Activated naive CD4-positive, alpha-beta T cell treated with anti-CD3 and anti-CD28 coated beads, Interleukin-2, amount 50 U/mL, for 72 hours (primary cell): ENCODE measurements around the gene MCTP1. TPM values are rescaled to one million over a fixed set of nuclear protein-coding genes. Genes with fewer than 3 reads are reported as not detected.
A peak's percentile ranks its signal among the peaks of the same experiment; 100 is the strongest.

Experiments used
- ATAC-seq, 2 donors: fragments of 150-1000 bp; cut with Tn5 transposase; 2 replicates each; pipeline ENCODE4 v1.10.0; 2021; ENCODE audit warnings: mild to moderate bottlenecking in 2 of 2, moderate library complexity in 2 of 2
- DNase-seq, 2 donors: peaks; one replicate each; pipeline ENCODE4 v3.0.0; 2021 to 2022; ENCODE audit warnings: low spot score in 2 of 2
- H3K27ac Mint-ChIP-seq, 2 donors: one replicate each; pipeline ENCODE4 v1.8.0; 2022; ENCODE audit warnings: mild to moderate bottlenecking in 2 of 2, mixed read lengths in 2 of 2
- H3K36me3 Mint-ChIP-seq, 2 donors: one replicate each; pipeline ENCODE4 v1.8.0; 2022; ENCODE audit warnings: mixed read lengths in 2 of 2
- H3K9me3 Mint-ChIP-seq, 2 donors: one replicate each; pipeline ENCODE4 v1.8.0; 2022; ENCODE audit warnings: mixed read lengths in 2 of 2
- total RNA-seq, 2 donors: library from RNA; stranded (reverse); gene quantifications; one replicate each; pipeline ENCODE4 v1.2.3, GENCODE V29; 2022

The MCTP1 gene
- total RNA-seq, 2 donors from 2014 or later = 0.87 to 0.93 TPM

- H3K36me3 Mint-ChIP-seq = no peaks in the 10 kb centered on the region
- no peaks in the 10 kb centered on the region for H3K9me3 Mint-ChIP-seq
- no peak for ATAC-seq
- no peak overlapping the region for H3K27ac Mint-ChIP-seq
- DNase-seq = no peak
Observed at GRCh38 chr5:95262933-95263660, 21.8 kb downstream of the MCTP1 start.

DNA sequence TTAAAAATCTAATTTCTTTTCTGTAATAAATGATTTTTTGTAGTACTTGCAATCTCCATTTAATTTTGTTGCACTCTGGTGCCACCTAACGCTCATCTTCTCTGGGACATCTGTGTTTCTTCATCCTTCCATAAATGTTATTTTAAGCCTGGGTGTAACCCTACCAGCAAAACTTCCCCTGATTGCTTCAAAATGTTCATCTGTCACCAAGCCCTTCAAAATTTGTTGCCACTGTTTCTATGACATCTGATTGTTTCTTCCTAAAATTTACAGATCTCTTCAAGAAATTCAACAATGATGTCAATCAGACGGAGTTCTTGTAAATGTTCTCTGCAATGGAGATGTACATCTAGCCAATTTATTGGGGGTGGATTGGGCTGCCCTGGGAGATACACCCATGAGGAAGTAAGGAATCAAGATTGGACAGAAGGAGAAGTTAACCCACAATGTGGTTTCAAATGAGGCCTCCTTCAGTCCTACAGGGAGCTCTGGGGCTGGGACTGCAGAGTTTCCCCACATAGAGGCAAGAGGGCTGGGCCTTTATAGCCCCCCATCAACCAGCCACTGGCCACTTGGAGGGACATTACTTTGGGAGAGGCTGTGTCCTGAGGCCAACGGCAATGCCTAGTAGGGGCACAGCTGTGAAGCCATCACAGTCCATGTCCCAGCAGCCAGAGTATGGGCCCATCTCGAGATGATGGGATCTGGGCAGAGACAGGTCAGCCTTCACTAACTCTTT, 23.3 kb downstream of the MCTP1 start:
- ATAC-seq (no peak), DNase-seq (no peak)
- Mint-ChIP-seq H3K36me3 (no peaks in the 10 kb centered on the region), H3K9me3 (no peaks in the 10 kb centered on the region), H3K27ac (no peak overlapping the region)

DNA sequence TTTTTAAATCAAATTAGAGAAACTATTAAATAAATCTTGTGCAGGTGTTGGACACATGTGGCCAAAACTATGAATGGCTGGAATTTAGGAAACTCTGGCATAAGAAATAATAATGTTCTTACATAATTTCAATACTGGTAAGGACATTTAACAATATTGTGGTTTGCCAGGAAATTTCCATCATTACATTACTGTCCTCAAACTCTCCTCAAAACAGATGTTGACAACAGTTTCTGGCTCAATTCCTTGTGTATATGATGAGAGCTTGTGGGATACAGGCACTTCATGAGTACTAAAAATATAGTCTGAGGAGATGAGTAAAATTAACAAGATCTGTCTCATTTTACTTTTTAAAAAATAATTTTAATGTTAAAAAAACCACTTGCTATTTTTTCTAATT, 27.9 kb downstream of the MCTP1 start:
- no peaks in the 10 kb centered on the region for H3K36me3 Mint-ChIP-seq
- DNase-seq (no peak), ATAC-seq (no peak)
- no peak overlapping the region for H3K27ac Mint-ChIP-seq
- H3K9me3 Mint-ChIP-seq = no peaks in the 10 kb centered on the region

DNA sequence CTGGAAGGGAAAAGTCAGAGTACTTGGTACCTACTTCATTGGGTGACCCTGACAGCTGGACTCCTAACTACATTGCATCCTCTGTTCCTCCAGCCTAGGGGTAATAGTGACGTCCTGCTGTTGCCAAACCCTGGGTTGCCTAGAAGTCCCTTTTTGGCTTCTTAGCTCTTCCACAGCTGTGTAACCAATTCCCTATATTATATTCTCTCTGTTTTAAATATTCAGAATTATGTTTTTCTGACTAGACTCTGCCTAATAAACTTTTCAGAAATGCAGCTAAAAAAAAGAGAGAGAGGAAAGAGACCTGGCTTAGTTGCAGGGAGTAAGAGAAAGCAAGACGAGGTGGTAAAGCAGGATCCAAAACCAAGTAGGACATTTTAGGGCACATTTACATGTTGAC, 28.4 kb downstream of the MCTP1 start:
- ATAC-seq = no peak
- H3K27ac Mint-ChIP-seq = no peak overlapping the region

GRCh38 chr5:95252801-95253200, 32.1 kb downstream of the MCTP1 start:
- ATAC-seq (no peak), DNase-seq (no peak)
- Mint-ChIP-seq H3K27ac (no peak overlapping the region), H3K9me3 (no peaks in the 10 kb centered on the region), H3K36me3 (no peaks in the 10 kb centered on the region)

More for the DNA sequence above, 28.4 kb downstream of the MCTP1 start:
- Mint-ChIP-seq H3K9me3 (no peaks in the 10 kb centered on the region), H3K36me3 (no peaks in the 10 kb centered on the region)
- DNase-seq = no peak

GRCh38 chr5:95251185-95251584, 33.7 kb downstream of the MCTP1 start:
- Mint-ChIP-seq H3K36me3 (no peaks in the 10 kb centered on the region), H3K27ac (no peak overlapping the region), H3K9me3 (no peaks in the 10 kb centered on the region)
- no peak for DNase-seq
- peak in 1 of 2 donors; percentile 69 for ATAC-seq

DNA sequence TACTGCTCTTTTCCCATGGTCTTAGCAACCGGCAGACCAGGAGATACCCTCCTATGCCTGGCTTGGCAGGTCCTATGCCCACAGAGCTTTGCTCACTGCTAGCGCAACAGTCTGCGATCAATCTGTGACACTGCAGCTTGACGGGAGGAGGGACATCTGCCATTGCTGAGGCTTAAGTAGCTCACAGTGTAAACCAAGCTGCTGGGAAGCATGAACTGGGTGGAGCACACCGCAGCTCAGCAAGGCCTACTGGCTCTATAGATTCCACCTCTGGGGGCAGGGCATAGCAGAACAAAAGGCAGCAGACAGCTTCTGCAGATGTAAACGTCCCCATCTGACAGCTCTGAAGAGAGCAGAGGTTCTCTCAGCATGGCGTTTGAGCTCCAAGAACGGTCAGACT, 40.4 kb downstream of the MCTP1 start:
- Mint-ChIP-seq H3K9me3 (peaks cover 5 to 10% of the 10 kb centered on the region in 2 donors), H3K27ac (no peak overlapping the region), H3K36me3 (no peaks in the 10 kb centered on the region)
- ATAC-seq = no peak
- no peak for DNase-seq

GRCh38 chr5:95241635-95242034, 43.3 kb downstream of the MCTP1 start:
- ATAC-seq (peak in 1 of 2 donors; percentile 84), DNase-seq (no peak)
- no peak overlapping the region for H3K27ac Mint-ChIP-seq
- H3K36me3 Mint-ChIP-seq = no peaks in the 10 kb centered on the region
- H3K9me3 Mint-ChIP-seq = peaks cover 5 to 10% of the 10 kb centered on the region in 2 donors

GRCh38 chr5:95241161-95241560, 43.7 kb downstream of the MCTP1 start:
- H3K27ac Mint-ChIP-seq = no peak overlapping the region
- peaks cover 5 to 10% of the 10 kb centered on the region in 2 donors for H3K9me3 Mint-ChIP-seq
- DNase-seq (no peak), ATAC-seq (no peak)
- H3K36me3 Mint-ChIP-seq = no peaks in the 10 kb centered on the region

- DNase-seq = no peak
- Mint-ChIP-seq H3K27ac (no peak overlapping the region), H3K9me3 (peaks cover 5 to 10% of the 10 kb centered on the region in 2 donors), H3K36me3 (no peaks in the 10 kb centered on the region)
- ATAC-seq = no peak
Observed at GRCh38 chr5:95238560-95239325, 46.2 kb downstream of the MCTP1 start.

GRCh38 chr5:95237324-95237723, 47.6 kb downstream of the MCTP1 start:
- DNase-seq (no peak), ATAC-seq (no peak)
- Mint-ChIP-seq H3K27ac (no peak overlapping the region), H3K9me3 (no peaks in the 10 kb centered on the region), H3K36me3 (no peaks in the 10 kb centered on the region)

DNA sequence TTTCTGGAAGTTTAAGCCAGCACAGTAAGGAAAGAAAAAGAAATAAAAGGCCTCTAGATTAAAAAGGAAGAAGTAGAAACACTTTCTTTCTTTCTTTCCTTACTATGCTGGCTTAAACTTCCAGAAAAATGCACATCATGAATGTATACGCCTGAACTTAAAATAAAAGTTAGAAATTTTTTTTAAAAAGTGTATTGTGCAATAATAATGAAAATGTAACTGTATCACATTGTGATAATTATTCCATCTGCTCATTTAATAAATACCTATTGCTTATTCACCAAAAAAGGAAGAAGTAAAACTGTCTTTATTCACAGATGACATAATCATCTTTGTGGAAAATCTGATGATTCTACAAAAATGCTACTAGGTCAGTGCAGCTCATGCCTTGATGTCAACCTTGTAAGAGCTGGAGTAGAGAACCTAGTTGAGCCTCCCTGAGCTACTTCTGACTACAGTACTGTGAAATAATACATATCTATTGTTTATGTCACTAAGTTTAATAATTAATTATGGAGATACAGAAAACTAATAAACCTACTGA, 49.4 kb downstream of the MCTP1 start:
- ATAC-seq (no peak), DNase-seq (no peak)
- Mint-ChIP-seq H3K9me3 (peaks cover 0 to 4% of the 10 kb centered on the region in 2 donors), H3K36me3 (no peaks in the 10 kb centered on the region), H3K27ac (no peak overlapping the region)

DNA sequence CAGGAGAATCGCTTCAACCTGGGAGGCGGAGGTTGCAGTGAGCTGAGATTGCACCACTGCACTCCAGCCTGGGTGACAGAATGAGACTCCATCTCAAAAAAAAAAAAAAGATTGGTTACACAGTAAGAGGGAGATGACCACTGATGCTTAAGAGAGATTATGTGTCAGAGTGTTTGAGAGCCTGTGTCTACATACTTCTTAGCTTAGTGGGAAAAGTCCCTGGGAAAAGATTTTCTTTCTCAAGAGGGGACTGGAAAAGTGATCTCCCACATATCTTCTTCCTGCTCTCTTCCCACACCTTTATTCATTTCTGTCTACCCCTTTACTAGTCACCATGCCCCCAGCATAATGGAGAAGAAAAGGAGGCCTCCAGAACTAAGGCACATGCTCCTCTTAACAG, 55.2 kb downstream of the MCTP1 start:
- DNase-seq = no peak
- peaks cover 0 to 4% of the 10 kb centered on the region in 2 donors for H3K9me3 Mint-ChIP-seq
- H3K36me3 Mint-ChIP-seq = no peaks in the 10 kb centered on the region
- no peak for ATAC-seq
- H3K27ac Mint-ChIP-seq = no peak overlapping the region

- no peak for ATAC-seq
- Mint-ChIP-seq H3K27ac (no peak overlapping the region), H3K9me3 (no peaks in the 10 kb centered on the region), H3K36me3 (no peaks in the 10 kb centered on the region)
- DNase-seq = no peak
Observed at GRCh38 chr5:95224701-95225459, 60.0 kb downstream of the MCTP1 start.

DNA sequence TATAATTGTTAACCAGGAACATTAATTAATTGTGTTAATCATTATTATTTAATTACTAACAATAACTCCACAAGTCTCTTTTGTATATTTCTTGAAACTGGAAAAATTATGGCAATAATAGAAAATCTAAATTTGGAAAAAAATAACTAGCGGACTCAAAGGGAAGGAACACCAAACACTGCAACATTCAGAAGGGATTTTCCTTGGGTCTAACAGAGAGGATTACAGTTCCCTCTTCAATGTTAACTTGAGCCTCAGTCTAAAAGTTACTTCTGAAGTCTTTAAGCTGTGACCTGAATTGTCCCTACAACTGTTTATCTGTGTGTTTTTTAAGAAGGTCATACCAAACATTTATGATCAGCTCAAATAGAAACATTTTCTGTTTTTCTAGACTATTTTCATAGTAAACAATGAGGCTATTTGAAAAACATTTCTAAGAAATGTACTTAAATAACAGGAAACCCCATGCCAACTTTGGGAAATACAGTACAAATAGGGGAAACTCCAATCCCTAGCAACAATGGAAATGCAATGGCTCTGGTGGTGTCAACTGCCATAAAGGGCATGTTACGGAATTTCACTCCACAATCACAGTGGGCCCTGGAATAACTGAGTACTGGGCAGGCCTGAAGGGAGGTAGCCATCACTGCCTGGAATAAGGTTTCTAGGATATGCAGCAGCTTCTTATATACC, 61.2 kb downstream of the MCTP1 start:
- DNase-seq (no peak), ATAC-seq (no peak)
- H3K36me3 Mint-ChIP-seq = no peaks in the 10 kb centered on the region
- no peak overlapping the region for H3K27ac Mint-ChIP-seq
- H3K9me3 Mint-ChIP-seq = no peaks in the 10 kb centered on the region

GRCh38 chr5:95222836-95223235, 62.1 kb downstream of the MCTP1 start:
- H3K9me3 Mint-ChIP-seq = no peaks in the 10 kb centered on the region
- ATAC-seq = no peak
- H3K27ac Mint-ChIP-seq = no peak overlapping the region
- no peaks in the 10 kb centered on the region for H3K36me3 Mint-ChIP-seq
- DNase-seq = no peak
